IMR-90 (cell line): Measurements from ENCODE around the gene UTRN.

Experiments used
- BHLHE40 ChIP-seq: fragments of 150-350 bp; IDR thresholded peaks from 2 replicates; pipeline ENCODE4 v1.6.1; 2016; ENCODE audit warnings: mild to moderate bottlenecking, low read depth, low read length
- CEBPB ChIP-seq: IDR thresholded peaks from 2 replicates; pipeline ENCODE4 v1.6.1; 2012; ENCODE audit warnings: low read depth, low read length, improper control_type of control experiment
- CHD1 ChIP-seq: IDR thresholded peaks from 2 replicates; pipeline ENCODE4 v1.6.1; 2012; ENCODE audit warnings: low read depth, low read length, improper control_type of control experiment
- CTCF ChIP-seq: conservative IDR thresholded peaks from 2 replicates; pipeline ENCODE4 v1.5.1; 2012; ENCODE audit warnings: mild to moderate bottlenecking, low read depth, low read length, improper control_type of control experiment
- FOS ChIP-seq: fragments of 150-350 bp; IDR thresholded peaks from 2 replicates; pipeline ENCODE4 v1.6.1; 2016; ENCODE audit warnings: low read depth, low read length
- MAFK ChIP-seq: IDR thresholded peaks from 2 replicates; pipeline ENCODE4 v1.6.1; 2012; ENCODE audit warnings: low read depth, low read length, improper control_type of control experiment
- MAZ ChIP-seq: IDR thresholded peaks from 2 replicates; pipeline ENCODE4 v1.6.1; 2012; ENCODE audit warnings: low read depth, mild to moderate bottlenecking, low read length, improper control_type of control experiment, moderate library complexity, borderline replicate concordance
- POLR2A ChIP-seq: IDR thresholded peaks from 2 replicates; pipeline ENCODE4 v1.6.1; 2012; ENCODE audit warnings: mild to moderate bottlenecking, low read depth, low read length
- RAD21 ChIP-seq: IDR thresholded peaks from 2 replicates; pipeline ENCODE4 v1.6.1; 2012; ENCODE audit warnings: low read length, improper control_type of control experiment
- RCOR1 ChIP-seq: IDR thresholded peaks from 2 replicates; pipeline ENCODE4 v1.6.1; 2012; ENCODE audit warnings: mild to moderate bottlenecking, low read length, improper control_type of control experiment; ENCODE audit not compliant: insufficient replicate concordance
- RFX5 ChIP-seq: IDR thresholded peaks from 2 replicates; pipeline ENCODE4 v1.8.0; 2012; ENCODE audit warnings: low read depth, mild to moderate bottlenecking, low read length, moderate library complexity
- SMC3 ChIP-seq: fragments of 150-350 bp; IDR thresholded peaks from 2 replicates; pipeline ENCODE4 v1.6.1; 2016; ENCODE audit warnings: low read depth, mild to moderate bottlenecking, antibody characterized with exemption, low read length, moderate library complexity
- TF ChIP-seq, protein P1 (sequence below): fragments of 150-350 bp; IDR thresholded peaks from 2 replicates; pipeline ENCODE4 v1.6.1; 2017; ENCODE audit warnings: mild to moderate bottlenecking, antibody characterized with exemption, low read length, low read depth

GRCh38 chr6:144314562-144314961, 29.4 kb downstream of the UTRN start:
- TF ChIP-seq POLR2A (no peak), CTCF (no peak), RAD21 (no peak), CHD1 (no peak), MAFK (no peak), CEBPB (no peak), BHLHE40 (no peak), RFX5 (no peak), RCOR1 (no peak), SMC3 (no peak), MAZ (no peak), FOS (no peak)
- TF ChIP-seq, protein P1, sequence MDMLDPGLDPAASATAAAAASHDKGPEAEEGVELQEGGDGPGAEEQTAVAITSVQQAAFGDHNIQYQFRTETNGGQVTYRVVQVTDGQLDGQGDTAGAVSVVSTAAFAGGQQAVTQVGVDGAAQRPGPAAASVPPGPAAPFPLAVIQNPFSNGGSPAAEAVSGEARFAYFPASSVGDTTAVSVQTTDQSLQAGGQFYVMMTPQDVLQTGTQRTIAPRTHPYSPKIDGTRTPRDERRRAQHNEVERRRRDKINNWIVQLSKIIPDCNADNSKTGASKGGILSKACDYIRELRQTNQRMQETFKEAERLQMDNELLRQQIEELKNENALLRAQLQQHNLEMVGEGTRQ = no peak
